Gastrocnemius medialis (tissue), 4 donors: Measurements from ENCODE around the gene RCN2. TPM values are rescaled to one million over a fixed set of nuclear protein-coding genes. Genes with fewer than 3 reads are reported as not detected.

Experiments
- ATAC-seq, 2 donors: fragments of 150-250 bp; one replicate each; pipeline ENCODE4 v1.9.1; 2016
- DNase-seq, 2 donors: peaks; one replicate each; pipeline ENCODE4 v3.0.0-alpha.2; 2019
- H3K27ac ChIP-seq, 4 donors: fragments of 200-600 bp; sonication (generic); 1 replicate in 1 of 4; 2 replicates in 3 of 4; pipeline ENCODE4 v1.5.1; 2016 to 2018; ENCODE audit warnings: mild to moderate bottlenecking in 2 of 4, moderate library complexity in 1 of 4
- H3K27me3 ChIP-seq, 3 donors: fragments of 200-600 bp; sonication (generic) in 2 of 3; 1 replicate in 1 of 3; 2 replicates in 2 of 3; pipeline versions ENCODE4 v1.5.1 to v1.6.0; 2016 to 2019; ENCODE audit warnings: mild to moderate bottlenecking in 1 of 3, moderate library complexity in 1 of 3
- H3K36me3 ChIP-seq, 2 donors: fragments of 200-600 bp; sonication (generic) in 1 of 2; one replicate each; pipeline ENCODE4 v1.5.1; 2017 to 2018
- H3K4me1 ChIP-seq, 2 donors: fragments of 200-600 bp; sonication (generic) in 1 of 2; one replicate each; pipeline ENCODE4 v1.5.1; 2016 to 2017; ENCODE audit warnings: mild to moderate bottlenecking in 2 of 2
- H3K4me3 ChIP-seq, 4 donors: fragments of 200-600 bp; sonication (generic) in 3 of 4; 1 replicate in 1 of 4; 2 replicates in 3 of 4; pipeline ENCODE4 v1.5.1; 2016 to 2019; ENCODE audit warnings: mild to moderate bottlenecking in 2 of 4
- H3K9me3 ChIP-seq, 3 donors: fragments of 200-600 bp; sonication (generic) in 2 of 3; 1 replicate in 1 of 3; 2 replicates in 2 of 3; pipeline ENCODE4 v1.5.1; 2016 to 2019
- POLR2A ChIP-seq, 2 donors: fragments of 450-650 bp; IDR thresholded peaks; one replicate each; pipeline ENCODE4 v1.6.1; 2017; ENCODE audit warnings: antibody characterized with exemption in 2 of 2, mild to moderate bottlenecking in 2 of 2, moderate library complexity in 2 of 2
- in situ Hi-C, 4 donors: fragments of 200-750 bp; cut with MboI; loops; one replicate each; pipeline versions ENCODE4 v1.15.0 to v1.8.0; 2017; ENCODE audit warnings: low sequenced_read_pairs in 4 of 4
- intact Hi-C: fragments of 100-400 bp; cut with DNase I; formaldehyde crosslinking; loops from one replicate; pipeline ENCODE4 v1.15.1; 2023; ENCODE audit warnings: low total_unique reads
- total RNA-seq, 4 donors: library from RNA; depleted of rRNA; stranded (reverse); fragments of >200 nt; gene quantifications; one replicate each; pipeline versions ENCODE4 v1.1.0 to v1.2.3, GENCODE V29; 2016
- TF ChIP-seq, protein P1 (sequence below), 5 experiments: fragments of 450-650 bp in 3 of 5; fragments of 200-600 bp in 2 of 5; sonication (generic) in 2 of 5; IDR thresholded peaks in 4 of 5; conservative IDR thresholded peaks in 1 of 5; 1 replicate in 4 of 5; 2 replicates in 1 of 5; pipeline ENCODE4 v1.5.1; 2016 to 2019; ENCODE audit warnings: antibody characterized with exemption in 5 of 5, mild to moderate bottlenecking in 3 of 5, moderate library complexity in 3 of 5

Gene RCN2
- total RNA-seq, 4 donors from 2014 or later, result 23.2 to 32.2 (median 30.4) TPM

DNA sequence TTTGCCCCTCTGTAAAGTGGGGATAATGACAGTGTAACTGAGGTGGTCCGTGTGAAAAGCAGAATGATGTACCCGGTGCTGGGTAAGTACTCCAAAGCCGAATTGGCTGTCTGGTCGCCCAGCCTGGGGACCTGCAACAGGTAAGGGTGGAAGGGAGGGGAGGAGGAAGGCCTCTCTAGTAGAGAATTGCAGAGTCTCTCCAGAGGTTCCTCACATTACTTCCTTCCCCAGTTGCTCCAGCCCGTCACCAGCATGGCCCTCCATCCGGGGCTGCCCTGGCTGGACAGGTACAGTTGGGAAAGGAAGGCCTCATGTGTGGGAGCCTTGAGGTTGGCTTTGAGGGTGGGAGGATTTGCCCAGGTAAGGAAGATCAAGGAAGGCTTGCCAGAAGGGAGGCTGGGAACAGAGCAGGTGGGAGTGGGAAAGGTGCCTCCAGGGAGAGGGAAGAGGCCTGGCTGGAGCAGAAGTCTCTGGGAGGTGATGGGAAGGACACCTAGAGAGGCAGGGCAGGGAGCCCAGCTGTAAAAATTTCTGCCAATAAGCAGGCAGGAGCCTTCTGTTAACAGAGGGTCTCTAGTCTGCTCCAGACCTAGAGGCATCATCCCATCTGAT is 61.7 kb downstream of the RCN2 start:
- in situ Hi-C loops, result no loop called here
- DNase-seq, result no peak

DNA sequence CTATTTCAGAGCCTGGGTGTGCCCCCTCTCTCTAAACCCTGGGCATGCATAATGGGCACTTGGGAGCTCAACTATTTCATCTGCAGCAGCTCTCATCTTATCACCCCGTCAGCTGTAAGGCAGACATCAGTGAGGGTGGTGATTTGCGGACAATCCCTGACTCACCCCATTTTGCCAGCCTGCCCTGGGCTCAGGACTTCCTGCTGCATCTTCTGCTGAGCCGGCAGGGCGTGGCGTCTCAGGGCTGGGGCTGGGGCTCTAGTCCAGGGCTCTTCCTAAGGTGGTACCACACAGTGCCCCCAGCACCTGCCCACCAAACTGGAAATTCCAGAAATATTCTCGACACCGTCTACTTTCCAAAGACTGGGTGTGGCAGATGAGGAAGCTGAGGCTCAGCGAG is 62.5 kb downstream of the RCN2 start:
- intact Hi-C loops, result no loop called here
- Histone ChIP-seq H3K27me3 (no peaks in the 10 kb centered on the region), H3K36me3 (no peaks in the 10 kb centered on the region), H3K27ac (no peak overlapping the region), H3K4me1 (peaks cover 0 to 5% of the 10 kb centered on the region in 2 donors), H3K4me3 (no peak overlapping the region), H3K9me3 (no peaks in the 10 kb centered on the region)
- DNase-seq, result no peak
- in situ Hi-C loops, result no loop called here
- ATAC-seq, result no peak
- TF ChIP-seq, protein P1, sequence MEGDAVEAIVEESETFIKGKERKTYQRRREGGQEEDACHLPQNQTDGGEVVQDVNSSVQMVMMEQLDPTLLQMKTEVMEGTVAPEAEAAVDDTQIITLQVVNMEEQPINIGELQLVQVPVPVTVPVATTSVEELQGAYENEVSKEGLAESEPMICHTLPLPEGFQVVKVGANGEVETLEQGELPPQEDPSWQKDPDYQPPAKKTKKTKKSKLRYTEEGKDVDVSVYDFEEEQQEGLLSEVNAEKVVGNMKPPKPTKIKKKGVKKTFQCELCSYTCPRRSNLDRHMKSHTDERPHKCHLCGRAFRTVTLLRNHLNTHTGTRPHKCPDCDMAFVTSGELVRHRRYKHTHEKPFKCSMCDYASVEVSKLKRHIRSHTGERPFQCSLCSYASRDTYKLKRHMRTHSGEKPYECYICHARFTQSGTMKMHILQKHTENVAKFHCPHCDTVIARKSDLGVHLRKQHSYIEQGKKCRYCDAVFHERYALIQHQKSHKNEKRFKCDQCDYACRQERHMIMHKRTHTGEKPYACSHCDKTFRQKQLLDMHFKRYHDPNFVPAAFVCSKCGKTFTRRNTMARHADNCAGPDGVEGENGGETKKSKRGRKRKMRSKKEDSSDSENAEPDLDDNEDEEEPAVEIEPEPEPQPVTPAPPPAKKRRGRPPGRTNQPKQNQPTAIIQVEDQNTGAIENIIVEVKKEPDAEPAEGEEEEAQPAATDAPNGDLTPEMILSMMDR (IDR thresholded peaks at IDR 0.05 in 4 of 5, conservative IDR thresholded peaks at IDR 0.05 in 1 of 5), result no peak
- no peak for TF ChIP-seq POLR2A (IDR thresholded peaks at IDR 0.05)

More for the DNA sequence above, 61.7 kb downstream of the RCN2 start:
- Histone ChIP-seq H3K9me3 (no peaks in the 10 kb centered on the region), H3K27ac (no peak overlapping the region), H3K4me3 (no peak overlapping the region), H3K4me1 (peaks cover 0 to 6% of the 10 kb centered on the region in 2 donors), H3K27me3 (no peaks in the 10 kb centered on the region), H3K36me3 (no peaks in the 10 kb centered on the region)
- intact Hi-C loops, result no loop called here
- no peak for ATAC-seq
- TF ChIP-seq, protein P1 (IDR thresholded peaks at IDR 0.05 in 4 of 5, conservative IDR thresholded peaks at IDR 0.05 in 1 of 5), result no peak
- TF ChIP-seq POLR2A (IDR thresholded peaks at IDR 0.05), result no peak

DNA sequence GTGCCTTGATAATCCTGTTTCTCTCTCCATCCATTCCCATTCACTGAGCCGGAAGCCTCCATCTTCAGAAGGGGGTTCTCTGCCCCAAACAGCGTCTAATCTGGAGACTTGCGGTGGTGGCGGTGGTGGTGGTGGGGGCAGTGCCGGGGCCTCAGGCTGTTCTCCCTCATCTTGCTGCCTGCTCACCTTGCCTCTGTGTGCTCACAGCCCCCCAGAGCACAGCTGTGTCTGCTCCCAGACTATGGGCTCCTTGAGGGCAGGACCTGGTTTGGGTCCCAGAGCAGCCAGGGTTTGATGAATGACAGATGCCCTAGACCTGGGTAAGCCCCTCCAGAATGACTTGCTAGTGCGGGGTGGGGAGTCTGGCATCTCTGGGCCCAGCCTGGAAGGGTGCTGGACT is 62.9 kb downstream of the RCN2 start:
- DNase-seq, result no peak

DNA sequence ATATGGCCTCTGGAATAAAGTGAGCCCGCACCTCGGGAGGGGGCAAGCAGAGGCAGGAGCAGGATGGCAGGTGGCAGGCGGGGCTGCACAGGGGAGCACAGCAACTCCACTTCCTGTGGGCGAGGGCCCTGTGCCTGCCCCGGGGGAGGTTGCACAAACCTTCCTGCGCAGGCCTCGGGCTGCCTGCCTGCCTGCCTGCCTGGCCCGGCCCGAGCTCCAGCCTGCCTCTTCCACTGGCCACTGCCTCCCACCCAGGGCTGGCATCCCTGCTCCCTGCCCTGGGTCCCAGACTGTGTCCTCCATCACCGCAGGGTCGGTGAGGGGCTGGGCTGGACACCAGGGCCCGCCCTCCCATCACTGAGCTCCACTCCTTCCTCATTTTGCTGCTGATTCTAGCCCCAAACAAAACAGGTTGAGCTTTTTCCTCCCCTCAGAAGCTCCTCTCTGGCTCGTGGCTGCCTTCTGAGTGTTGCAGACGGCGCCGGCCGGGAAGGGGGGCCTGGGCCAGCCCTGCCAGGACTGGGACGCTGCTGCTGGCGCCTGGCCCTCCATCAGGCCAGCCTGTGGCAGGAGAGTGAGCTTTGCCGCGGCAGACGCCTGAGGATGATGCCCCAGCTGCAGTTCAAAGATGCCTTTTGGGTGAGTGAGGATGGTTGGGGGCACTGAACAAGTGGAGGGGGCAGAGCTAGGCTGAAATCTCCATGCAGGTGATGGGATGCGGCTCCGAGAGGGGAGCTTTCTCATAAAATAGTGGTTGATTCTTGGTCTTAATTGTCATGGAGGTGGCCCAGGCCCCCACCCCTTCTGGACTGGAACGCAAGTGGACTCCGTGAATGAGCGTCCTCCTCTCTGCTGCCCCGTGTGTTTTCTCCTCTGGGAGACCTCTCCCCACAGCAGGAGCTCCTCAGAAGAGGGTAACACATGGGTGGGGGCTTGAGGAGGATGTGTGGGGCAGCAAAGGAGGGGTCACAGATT is 63.7 kb downstream of the RCN2 start, which contains the start of gene PSTPIP1:
PSTPIP1 (plus strand) TSS at position 156 of the 975 bp plus-strand sequence; CDS start at position 604, 448 bp downstream.
- TF ChIP-seq POLR2A (IDR thresholded peaks at IDR 0.05), result no peak
- TF ChIP-seq, protein P1 (IDR thresholded peaks at IDR 0.05 in 4 of 5, conservative IDR thresholded peaks at IDR 0.05 in 1 of 5), result no peak
- H3K4me3 ChIP-seq, result peak within 1 kb of the TSS in 2 of 4 donors; percentile 14 to 35
- H3K27me3 ChIP-seq, result no peaks in the 10 kb centered on the region
- H3K4me1 ChIP-seq, result peaks cover 0 to 4% of the 10 kb centered on the region in 2 donors
- no peak for DNase-seq
- no peaks in the 10 kb centered on the region for H3K36me3 ChIP-seq
- no peaks in the 10 kb centered on the region for H3K9me3 ChIP-seq
- H3K27ac ChIP-seq, result no peak within 1 kb of the TSS
- ATAC-seq, result no peak
- in situ Hi-C loops, result no loop called here
- intact Hi-C loops, result no loop called here

More for the DNA sequence above, 62.9 kb downstream of the RCN2 start:
- H3K27ac ChIP-seq, result no peak overlapping the region
- no peak for ATAC-seq
- no peaks in the 10 kb centered on the region for H3K36me3 ChIP-seq
- H3K27me3 ChIP-seq, result no peaks in the 10 kb centered on the region
- TF ChIP-seq, protein P1 (IDR thresholded peaks at IDR 0.05 in 4 of 5, conservative IDR thresholded peaks at IDR 0.05 in 1 of 5), result no peak
- TF ChIP-seq POLR2A (IDR thresholded peaks at IDR 0.05), result no peak
- intact Hi-C loops (no loop called here), in situ Hi-C loops (no loop called here)
- no peak overlapping the region for H3K4me3 ChIP-seq
- H3K4me1 ChIP-seq, result peaks cover 0 to 4% of the 10 kb centered on the region in 2 donors
- no peaks in the 10 kb centered on the region for H3K9me3 ChIP-seq
